Amniotic stem cell (primary cell): ENCODE results near the gene NELFA.
"Not testable (repeated sequence)": the region's sequence is repeated elsewhere in the genome, so short reads cannot be mapped to it uniquely, and the experiment has no call there.

Experiments used
- DNase-seq: peaks from one replicate; lab custom pipeline; 2025; lab: John Stamatoyannopoulos, UW

The NELFA gene

GRCh38 chr4:2040391-2041238 lies 31.8 kb upstream of the NELFA start:
- no peak for DNase-seq

GRCh38 chr4:2036866-2037265 lies 28.1 kb upstream of the NELFA start:
- DNase-seq = no peak

- no peak for DNase-seq
Measured at GRCh38 chr4:2036327-2036726, 27.6 kb upstream of the NELFA start.

- not testable (repeated sequence) for DNase-seq
Measured at GRCh38 chr4:2031161-2031560, 22.4 kb upstream of the NELFA start.

DNA sequence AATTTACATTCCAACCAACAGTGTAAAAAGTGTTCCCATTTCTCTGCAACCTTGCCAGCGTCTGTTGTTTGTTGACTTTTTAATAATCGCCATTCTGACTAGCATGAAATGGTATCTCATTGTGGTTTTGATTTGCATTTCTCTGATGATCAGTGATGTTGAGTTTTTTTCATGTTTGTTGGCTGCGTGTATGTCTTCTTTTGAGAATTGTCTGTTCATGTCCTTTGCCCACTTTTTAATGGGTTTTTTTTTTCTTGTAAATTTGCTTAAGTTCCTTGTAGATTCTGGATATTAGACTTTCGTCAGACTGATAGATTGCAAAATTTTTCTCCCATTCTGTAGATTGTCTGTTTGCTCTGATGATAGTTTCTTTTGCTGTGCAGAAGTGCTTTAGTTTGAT lies 18.3 kb upstream of the NELFA start:
- DNase-seq = not testable (repeated sequence)

DNA sequence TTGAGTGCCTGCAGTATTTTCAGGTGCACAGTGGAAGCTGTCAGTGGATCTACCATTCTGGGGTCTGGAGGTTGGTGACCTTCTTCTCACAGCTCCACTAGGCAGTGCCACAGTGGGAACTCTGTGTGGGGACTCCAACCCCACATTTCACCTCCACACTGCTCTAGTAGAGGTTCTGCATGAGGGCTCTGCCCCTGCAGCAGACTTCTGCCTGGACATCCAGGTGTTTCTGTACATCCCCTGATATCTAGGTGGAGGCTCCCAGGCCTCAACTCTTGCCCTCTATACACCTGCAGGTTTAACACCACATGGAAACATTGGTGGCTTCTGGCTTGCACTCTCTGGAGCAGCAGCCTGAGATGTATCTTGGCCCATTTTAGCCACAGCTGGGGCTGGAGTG lies 17.0 kb upstream of the NELFA start:
- DNase-seq = no peak

- no peak for DNase-seq
Measured at GRCh38 chr4:2024683-2025082, 15.9 kb upstream of the NELFA start.

GRCh38 chr4:2021358-2022018 lies 12.7 kb upstream of the NELFA start:
- not testable (repeated sequence) for DNase-seq

GRCh38 chr4:2015008-2015407 lies 6.2 kb upstream of the NELFA start:
- DNase-seq = no peak

GRCh38 chr4:2011583-2011982 lies 2.8 kb upstream of the NELFA start:
- DNase-seq = no peak

DNA sequence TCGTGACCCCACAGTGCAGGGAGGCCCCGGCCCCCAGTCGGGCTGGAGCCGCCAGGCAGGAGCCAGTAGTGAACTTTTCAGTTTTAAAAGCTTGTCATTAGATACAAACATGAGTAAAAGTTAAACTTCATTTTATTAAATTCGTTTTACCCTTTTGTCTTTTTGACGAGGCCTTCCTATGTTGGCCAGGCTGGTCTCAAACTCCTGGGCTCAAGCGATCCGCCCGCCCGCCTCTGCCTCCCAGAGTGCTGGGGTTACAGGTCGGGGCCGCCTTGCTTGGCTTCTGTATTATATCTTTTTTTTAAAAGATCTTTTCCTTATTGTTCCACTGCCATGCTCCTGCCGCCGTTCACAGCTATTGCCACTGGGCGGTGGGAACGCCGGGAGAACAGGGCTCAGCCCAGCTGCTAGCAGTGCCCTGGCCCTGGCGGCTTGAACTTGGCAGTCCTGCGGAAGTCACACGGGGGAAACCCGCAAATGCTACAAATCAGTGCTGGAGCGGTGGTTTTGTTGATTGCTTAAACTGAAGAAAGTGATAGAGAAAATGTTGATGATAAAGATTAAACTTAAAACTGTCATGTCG lies 968 bp upstream of the NELFA start:
- DNase-seq = no peak

GRCh38 chr4:2008671-2008920 lies 178 bp downstream of the NELFA start:
- no peak for DNase-seq

DNA sequence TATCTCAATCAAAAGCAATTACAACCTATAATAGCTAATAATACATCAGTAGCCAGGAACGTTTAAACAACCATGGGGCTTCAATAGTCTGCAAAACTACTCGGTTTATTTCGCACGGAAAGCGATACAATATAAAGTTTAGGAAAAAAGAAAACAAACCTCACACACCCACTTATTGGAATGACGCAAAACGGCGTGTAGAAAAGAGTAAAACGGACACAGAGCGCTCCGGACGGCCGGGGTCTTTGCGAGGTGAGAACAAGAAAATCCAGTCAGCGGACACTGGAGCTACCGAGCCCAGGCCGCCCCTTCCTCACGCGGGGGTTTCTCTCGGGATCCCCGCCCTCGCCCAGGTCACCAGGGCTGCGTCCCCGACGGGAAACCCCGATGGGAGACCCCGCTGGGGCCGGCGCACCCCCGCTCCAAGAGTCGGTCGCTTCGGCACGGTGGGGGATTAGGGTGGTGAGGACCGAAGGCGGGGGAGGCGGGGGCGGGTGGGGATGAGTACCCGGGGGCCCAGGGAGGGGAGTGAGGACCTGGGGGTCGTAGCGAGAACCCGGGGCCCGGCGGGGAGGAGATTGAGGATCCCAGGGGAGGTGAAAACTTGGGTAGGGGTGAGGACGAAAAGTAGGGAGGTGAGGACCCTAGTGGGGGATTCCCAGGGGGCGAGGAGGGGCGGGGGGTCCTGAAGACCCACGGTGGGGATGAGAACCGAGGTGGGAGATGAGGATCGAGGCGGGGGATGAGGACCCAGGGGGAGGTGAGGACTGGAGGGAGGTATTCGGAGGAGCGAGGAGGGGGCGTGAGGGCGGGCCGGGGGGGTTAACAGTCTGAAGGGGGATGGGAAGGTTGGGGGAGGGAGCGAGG lies 737 bp downstream of the NELFA start:
- no peak for DNase-seq

DNA sequence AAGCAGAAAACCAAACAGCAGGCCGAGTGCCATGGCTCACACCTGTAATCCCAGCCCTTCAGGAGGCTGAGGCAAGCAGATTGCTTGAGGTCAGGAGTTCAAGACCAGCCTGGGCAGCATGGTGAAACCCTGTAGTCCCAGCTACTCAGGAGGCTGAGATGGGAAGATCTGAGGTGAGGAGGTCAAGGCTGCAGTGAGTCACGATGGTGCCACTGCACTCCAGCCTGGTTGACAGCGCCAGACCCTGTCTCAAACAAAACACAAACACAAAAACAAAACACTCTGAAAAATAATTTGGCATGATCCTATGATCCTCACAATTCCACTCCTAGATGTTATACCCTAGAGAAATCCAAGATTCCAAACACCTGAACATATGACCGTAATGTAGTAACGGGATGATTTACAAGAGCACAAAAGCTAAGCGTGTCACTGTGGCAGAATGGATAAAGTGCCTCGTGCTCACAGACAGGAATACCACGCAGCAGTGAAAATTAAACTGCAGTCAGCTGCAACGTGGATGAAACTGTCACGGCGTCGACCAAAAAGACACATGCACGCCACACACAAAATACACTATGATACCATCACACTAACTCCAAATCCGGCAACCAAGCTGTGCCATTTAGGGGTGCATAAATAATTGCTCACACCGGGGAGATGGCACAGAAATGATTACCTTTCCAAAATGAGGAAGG lies 1.7 kb downstream of the NELFA start:
- DNase-seq = no peak

- DNase-seq = no peak
Measured at GRCh38 chr4:2006367-2006766, 2.4 kb downstream of the NELFA start.

- DNase-seq = not testable (repeated sequence)
Measured at GRCh38 chr4:2003361-2003760, 5.4 kb downstream of the NELFA start.

- DNase-seq = not testable (repeated sequence)
Measured at GRCh38 chr4:1999308-1999707, 9.5 kb downstream of the NELFA start.

GRCh38 chr4:1998296-1998695 lies 10.5 kb downstream of the NELFA start:
- no peak for DNase-seq

- no peak for DNase-seq
Measured at GRCh38 chr4:1997712-1998111, 11.1 kb downstream of the NELFA start.

- DNase-seq = no peak
Measured at GRCh38 chr4:1996866-1997611, 11.7 kb downstream of the NELFA start.

- DNase-seq = no peak
Measured at GRCh38 chr4:1994938-1995337, 13.8 kb downstream of the NELFA start.
